Activated gamma-delta T cell treated with Interleukin-2 at 50 U/mL for 16 hours (primary cell): ENCODE results near the gene ADH5.
"Not testable (repeated sequence)": the region's sequence is repeated elsewhere in the genome, so short reads cannot be mapped to it uniquely, and the experiment has no call there.

Source experiments
- DNase-seq: peaks from one replicate; pipeline ENCODE4 v3.0.0-alpha.2; 2020

The ADH5 gene

DNA sequence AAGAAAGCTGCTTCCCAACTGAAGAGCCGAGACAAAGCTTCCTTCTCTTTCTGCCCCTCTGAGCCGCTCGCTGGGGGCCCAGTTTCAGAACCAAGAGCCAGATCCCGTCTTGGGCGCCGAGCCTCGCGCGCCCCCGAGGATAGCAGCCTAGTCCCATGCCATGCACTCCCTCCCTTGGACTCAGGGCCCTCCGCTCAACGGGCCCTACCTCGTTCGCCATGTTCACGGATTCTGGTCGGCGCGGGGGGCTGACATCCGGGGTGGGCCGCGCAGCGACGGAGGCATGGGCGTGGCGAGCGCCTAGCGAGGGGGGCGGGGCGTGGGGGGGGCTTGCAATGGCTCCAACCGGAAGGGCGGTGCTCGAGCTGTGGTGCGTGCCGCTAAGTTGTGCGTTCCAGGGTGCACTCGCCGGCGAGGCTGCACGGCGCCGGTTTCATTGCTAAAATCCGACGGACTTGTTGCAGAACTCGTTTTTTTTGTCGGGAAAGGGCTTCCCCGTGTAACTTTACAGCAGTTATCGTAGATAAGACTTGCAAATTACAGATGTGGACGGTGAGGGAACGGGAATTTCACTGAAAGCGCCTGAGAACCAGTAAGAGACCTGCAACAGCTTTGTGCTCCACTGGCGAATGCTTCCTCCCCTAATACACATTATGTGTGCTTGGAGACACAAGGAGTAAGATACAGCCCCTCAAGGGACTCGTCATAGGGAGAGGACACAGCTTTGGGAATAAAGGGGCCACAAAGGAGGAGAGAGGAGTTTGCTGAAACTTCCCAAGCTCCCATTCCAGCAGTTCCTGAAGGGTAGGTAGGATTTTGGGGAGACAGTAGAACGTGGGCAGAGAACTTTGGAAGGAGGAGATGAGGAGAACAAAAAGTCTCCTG, at the start of gene ADH5:
ADH5 (minus strand) TSS at position 308 of the 885 bp plus-strand sequence; CDS start at position 220, 88 bp downstream.
- DNase-seq, result peak; percentile 93

GRCh38 chr4:99136329-99136728, 47.7 kb upstream of the ADH5 start:
- no peak for DNase-seq

- DNase-seq, result no peak
Observed at GRCh38 chr4:99135541-99136162, 47.1 kb upstream of the ADH5 start.

- no peak for DNase-seq
Observed at GRCh38 chr4:99134586-99134985, 46.0 kb upstream of the ADH5 start.

DNA sequence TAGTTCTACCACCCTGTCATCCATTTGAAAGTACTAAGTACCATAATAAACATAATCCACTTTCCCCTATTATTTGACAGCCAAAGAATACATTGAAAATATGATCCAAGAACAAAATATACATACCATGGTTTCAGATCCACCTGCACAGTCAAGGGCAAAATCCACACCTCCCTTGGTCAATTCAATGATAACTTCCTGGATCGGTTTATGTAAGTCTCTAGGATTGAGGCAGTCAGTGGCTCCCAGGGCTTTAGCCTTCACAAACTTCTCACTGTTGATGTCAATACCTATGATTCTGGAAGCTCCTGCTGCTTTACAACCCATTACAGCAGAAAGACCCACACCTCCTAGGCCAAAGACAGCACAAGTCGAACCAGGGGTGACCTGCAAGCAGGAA, 42.8 kb upstream of the ADH5 start:
- DNase-seq, result no peak

GRCh38 chr4:99126376-99126775, 37.8 kb upstream of the ADH5 start:
- DNase-seq, result no peak

GRCh38 chr4:99121008-99121407, 32.4 kb upstream of the ADH5 start:
- no peak for DNase-seq

DNA sequence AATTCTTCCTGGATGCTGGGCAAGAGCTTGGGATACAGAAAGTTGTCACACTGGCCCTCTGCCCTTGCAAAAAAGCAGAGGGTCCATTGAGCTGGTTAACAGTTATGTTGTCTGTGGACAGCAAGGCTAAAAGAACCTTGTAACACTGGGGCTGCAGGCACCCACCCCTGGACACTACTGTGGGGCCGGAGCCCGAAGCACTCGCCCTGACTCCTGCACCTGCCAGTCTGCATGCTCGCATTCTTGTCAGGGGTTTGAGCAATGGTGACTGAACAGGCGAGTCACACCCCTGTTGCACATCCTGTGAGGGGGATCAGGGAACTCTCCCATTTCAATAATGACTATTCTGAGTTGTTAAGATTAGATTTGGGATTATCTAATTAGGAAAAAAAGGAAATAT, 31.9 kb upstream of the ADH5 start:
- no peak for DNase-seq

GRCh38 chr4:99117876-99118693, 29.5 kb upstream of the ADH5 start:
- DNase-seq, result no peak

DNA sequence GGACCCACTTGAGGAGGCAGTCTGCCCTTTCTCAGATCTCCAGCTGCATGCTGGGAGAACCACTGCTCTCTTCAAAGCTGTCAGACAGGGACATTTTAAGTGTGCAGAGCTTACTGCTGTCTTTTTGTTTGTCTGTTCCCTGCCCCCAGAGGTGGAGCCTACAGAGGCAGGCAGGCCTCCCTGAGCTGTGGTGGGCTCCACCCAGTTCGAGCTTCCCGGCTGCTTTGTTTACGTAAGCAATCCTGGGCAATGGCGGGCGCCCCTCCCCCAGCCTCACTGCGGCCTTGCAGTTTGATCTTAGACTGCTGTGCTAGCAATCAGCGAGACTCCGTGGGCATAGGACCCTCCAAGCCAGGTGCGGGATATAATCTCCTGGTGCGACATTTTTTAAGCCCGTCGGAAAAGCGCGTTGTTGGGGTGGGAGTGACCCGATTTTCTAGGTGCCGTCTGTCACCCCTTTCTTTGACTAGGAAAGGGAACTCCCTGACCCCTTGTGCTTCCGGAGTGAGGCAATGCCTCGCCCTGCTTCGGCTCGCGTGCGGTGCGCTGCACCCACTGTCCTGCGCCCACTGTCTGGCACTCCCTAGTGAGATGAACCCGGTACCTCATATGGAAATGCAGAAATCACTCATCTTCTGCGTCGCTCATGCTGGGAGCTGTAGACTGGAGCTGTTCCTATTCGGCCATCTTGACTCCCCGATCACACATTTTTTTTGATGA, 28.7 kb upstream of the ADH5 start:
- not testable (repeated sequence) for DNase-seq

DNA sequence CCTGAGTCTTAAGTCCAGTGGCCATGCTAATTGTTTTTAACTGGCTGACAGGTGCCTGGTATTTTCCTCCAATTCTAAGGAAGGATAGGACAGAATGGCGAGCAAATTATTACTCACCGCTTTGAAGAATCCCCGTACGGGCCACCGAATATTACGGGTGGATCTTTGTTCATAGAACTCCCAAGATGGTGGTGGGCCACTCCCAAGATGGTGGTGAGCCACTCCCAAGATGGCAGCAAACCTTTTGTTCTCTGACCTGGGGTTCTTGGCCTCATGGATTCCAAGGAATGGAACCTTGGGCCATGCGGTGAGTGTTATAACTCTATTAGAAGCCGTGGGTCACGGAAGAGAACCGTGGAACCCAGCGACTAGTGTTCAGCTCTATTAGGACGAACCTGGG, 20.7 kb upstream of the ADH5 start:
- DNase-seq, result not testable (repeated sequence)

- DNase-seq, result no peak
Observed at GRCh38 chr4:99104153-99104552, 15.6 kb upstream of the ADH5 start.

DNA sequence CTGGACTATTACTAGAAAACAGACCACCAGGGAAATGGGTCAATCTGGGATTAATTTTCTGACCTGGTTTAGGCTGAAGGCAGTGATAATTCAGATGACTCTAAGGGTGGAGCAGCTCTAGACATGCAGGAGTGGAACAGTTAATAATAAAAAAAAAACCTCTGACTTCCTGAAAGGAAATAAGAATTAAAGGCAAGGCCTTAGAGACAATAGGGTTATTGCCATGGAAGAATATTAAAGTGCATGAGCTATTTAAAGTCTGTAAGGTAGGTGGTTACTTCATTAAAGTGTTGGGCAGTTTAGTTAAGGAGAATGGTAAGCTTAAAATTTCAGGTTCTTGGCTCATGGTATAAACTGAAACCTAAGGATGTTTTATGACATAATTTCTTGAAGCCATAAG, 14.6 kb upstream of the ADH5 start:
- DNase-seq, result no peak

DNA sequence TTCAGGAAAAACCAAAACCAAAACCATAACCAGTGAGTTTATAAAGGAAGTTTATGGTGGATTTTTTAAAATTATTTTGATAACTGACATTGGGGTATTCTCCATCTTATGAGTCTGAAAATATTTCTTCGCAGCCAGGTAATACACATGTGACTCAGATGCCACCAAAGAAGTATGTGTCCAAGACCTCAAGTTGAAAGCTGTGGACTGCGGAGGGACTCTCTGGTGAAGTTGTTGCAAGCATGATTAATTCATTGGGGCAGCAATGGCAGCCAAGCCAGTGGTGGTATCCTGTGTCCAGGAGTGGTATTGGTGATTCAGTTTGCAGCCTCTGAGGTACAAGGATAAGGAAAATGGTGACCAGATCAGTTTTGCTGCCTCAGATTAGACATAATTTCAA, 14.0 kb upstream of the ADH5 start:
- DNase-seq, result no peak

DNA sequence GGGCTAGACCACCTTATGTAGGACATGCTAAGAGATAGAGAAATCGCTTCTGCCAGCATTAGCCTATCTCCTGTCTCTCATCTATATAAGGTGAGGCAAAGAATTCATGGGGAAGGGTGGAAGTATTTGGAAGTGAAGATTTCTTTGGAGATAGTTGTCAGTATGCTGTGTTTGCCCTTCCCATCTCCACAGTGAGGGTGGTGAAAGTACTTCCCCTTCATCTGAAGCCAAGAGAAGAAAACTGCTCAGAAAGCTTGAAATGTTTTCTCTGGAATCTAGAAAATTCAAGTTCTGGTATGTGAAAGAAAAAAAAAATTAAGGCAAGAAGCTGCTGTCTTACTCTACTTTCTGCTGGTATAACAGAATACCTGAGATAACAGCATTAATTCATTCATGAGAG, 12.3 kb upstream of the ADH5 start:
- DNase-seq, result no peak

- not testable (repeated sequence) for DNase-seq
Observed at GRCh38 chr4:99099814-99100213, 11.2 kb upstream of the ADH5 start.

GRCh38 chr4:99099311-99099710, 10.7 kb upstream of the ADH5 start:
- DNase-seq, result no peak

DNA sequence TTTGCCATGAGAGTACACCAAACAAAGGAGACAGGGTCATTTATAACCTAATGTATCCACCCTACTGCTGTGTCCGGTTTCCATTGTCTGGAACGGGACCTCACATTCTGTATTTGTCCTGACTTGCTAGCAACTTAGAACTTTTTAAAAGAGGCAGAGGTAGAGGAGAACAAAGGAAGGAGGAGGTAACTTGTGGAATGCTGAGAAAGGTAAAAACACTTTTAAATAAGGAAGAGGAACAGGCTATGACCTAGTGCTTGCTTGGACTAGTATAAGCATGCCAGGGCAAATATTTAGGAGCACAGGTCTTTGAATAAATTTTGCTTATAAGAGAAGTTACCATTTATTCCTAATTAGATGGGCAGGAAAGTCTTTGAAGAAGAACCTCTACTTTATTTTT, 3.3 kb upstream of the ADH5 start:
- DNase-seq, result not testable (repeated sequence)

GRCh38 chr4:99091216-99091575, 2.6 kb upstream of the ADH5 start:
- no peak for DNase-seq

GRCh38 chr4:99090481-99091215, 2.1 kb upstream of the ADH5 start:
- no peak for DNase-seq

DNA sequence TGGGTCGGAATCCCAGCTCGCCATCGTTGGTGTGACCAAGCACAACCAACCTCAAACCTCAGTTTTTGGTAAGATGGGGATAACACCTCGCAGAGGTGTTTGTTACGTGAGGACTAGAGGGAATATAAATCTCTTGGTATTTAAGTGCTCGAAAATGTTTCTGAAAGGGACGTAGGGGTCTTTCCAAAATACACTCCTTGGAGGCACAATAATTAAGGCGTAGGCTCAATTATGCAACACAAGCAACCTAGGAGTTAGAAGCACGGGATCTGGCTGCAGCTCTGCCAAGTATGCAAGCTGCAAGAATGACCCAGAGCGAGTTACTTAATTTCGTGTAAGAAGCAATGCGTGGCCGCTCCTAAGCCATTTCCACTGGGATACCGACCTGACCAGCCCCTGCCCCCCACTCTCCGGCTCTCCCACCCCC, 552 bp downstream of the ADH5 start:
- DNase-seq, result peak; percentile 5

GRCh38 chr4:99084595-99084994, 4.0 kb downstream of the ADH5 start:
- no peak for DNase-seq
